Measurements from ENCODE around the gene DOK6.

DNA sequence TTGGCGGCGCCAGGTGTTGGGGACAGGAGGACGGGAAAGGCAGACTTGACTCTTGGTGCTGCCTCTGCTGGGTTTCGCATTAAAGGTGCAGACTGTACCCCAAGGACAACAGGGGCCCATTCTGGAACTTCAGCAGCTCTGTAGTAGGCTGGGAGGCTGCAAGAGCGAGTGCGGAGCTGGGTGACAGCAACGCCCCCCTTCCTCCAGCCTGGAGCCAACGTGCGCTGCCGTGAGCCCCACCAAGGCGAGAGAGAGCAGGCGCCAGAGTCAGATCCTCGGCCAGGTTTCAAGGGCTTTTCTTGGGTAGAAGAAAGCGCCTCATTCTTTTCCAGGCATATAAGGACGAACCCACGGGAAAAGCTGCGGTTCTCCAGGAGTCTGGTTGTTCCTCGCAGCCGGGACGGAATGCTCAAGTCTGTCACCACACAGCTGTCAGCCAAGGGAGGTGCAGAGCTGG, 1.9 kb downstream of the DOK6 start:
- TF ChIP-seq, protein P1, sequence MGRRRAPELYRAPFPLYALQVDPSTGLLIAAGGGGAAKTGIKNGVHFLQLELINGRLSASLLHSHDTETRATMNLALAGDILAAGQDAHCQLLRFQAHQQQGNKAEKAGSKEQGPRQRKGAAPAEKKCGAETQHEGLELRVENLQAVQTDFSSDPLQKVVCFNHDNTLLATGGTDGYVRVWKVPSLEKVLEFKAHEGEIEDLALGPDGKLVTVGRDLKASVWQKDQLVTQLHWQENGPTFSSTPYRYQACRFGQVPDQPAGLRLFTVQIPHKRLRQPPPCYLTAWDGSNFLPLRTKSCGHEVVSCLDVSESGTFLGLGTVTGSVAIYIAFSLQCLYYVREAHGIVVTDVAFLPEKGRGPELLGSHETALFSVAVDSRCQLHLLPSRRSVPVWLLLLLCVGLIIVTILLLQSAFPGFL (CRISPR knock-in tag; IDR thresholded peaks at IDR 0.05), result no peak
- no peak for TF ChIP-seq MYNN (IDR thresholded peaks at IDR 0.05)
- no peak for TF ChIP-seq MYNN (CRISPR knock-in tag; IDR thresholded peaks at IDR 0.05)
- TF ChIP-seq, protein P2, sequence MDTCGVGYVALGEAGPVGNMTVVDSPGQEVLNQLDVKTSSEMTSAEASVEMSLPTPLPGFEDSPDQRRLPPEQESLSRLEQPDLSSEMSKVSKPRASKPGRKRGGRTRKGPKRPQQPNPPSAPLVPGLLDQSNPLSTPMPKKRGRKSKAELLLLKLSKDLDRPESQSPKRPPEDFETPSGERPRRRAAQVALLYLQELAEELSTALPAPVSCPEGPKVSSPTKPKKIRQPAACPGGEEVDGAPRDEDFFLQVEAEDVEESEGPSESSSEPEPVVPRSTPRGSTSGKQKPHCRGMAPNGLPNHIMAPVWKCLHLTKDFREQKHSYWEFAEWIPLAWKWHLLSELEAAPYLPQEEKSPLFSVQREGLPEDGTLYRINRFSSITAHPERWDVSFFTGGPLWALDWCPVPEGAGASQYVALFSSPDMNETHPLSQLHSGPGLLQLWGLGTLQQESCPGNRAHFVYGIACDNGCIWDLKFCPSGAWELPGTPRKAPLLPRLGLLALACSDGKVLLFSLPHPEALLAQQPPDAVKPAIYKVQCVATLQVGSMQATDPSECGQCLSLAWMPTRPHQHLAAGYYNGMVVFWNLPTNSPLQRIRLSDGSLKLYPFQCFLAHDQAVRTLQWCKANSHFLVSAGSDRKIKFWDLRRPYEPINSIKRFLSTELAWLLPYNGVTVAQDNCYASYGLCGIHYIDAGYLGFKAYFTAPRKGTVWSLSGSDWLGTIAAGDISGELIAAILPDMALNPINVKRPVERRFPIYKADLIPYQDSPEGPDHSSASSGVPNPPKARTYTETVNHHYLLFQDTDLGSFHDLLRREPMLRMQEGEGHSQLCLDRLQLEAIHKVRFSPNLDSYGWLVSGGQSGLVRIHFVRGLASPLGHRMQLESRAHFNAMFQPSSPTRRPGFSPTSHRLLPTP (IDR thresholded peaks at IDR 0.05; ENCODE audit: borderline replicate concordance, extremely low read depth, insufficient read length), result no peak
- TF ChIP-seq MXI1 (IDR thresholded peaks at IDR 0.05; ENCODE audit: low read depth, low read length), result no peak
- no peak for TF ChIP-seq EZH2 (IDR thresholded peaks at IDR 0.05; ENCODE audit: borderline replicate concordance, low read depth, low read length)
- no peak for TF ChIP-seq SIN3A (IDR thresholded peaks at IDR 0.05; ENCODE audit: borderline replicate concordance in 2 of 2, control insufficient read depth in 1 of 2, low read depth in 2 of 2, low read length in 2 of 2)
- TF ChIP-seq, protein P3, sequence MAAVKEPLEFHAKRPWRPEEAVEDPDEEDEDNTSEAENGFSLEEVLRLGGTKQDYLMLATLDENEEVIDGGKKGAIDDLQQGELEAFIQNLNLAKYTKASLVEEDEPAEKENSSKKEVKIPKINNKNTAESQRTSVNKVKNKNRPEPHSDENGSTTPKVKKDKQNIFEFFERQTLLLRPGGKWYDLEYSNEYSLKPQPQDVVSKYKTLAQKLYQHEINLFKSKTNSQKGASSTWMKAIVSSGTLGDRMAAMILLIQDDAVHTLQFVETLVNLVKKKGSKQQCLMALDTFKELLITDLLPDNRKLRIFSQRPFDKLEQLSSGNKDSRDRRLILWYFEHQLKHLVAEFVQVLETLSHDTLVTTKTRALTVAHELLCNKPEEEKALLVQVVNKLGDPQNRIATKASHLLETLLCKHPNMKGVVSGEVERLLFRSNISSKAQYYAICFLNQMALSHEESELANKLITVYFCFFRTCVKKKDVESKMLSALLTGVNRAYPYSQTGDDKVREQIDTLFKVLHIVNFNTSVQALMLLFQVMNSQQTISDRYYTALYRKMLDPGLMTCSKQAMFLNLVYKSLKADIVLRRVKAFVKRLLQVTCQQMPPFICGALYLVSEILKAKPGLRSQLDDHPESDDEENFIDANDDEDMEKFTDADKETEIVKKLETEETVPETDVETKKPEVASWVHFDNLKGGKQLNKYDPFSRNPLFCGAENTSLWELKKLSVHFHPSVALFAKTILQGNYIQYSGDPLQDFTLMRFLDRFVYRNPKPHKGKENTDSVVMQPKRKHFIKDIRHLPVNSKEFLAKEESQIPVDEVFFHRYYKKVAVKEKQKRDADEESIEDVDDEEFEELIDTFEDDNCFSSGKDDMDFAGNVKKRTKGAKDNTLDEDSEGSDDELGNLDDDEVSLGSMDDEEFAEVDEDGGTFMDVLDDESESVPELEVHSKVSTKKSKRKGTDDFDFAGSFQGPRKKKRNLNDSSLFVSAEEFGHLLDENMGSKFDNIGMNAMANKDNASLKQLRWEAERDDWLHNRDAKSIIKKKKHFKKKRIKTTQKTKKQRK (IDR thresholded peaks at IDR 0.05; ENCODE audit: borderline replicate concordance, low read depth, low read length), result no peak
- TF ChIP-seq, protein P4, sequence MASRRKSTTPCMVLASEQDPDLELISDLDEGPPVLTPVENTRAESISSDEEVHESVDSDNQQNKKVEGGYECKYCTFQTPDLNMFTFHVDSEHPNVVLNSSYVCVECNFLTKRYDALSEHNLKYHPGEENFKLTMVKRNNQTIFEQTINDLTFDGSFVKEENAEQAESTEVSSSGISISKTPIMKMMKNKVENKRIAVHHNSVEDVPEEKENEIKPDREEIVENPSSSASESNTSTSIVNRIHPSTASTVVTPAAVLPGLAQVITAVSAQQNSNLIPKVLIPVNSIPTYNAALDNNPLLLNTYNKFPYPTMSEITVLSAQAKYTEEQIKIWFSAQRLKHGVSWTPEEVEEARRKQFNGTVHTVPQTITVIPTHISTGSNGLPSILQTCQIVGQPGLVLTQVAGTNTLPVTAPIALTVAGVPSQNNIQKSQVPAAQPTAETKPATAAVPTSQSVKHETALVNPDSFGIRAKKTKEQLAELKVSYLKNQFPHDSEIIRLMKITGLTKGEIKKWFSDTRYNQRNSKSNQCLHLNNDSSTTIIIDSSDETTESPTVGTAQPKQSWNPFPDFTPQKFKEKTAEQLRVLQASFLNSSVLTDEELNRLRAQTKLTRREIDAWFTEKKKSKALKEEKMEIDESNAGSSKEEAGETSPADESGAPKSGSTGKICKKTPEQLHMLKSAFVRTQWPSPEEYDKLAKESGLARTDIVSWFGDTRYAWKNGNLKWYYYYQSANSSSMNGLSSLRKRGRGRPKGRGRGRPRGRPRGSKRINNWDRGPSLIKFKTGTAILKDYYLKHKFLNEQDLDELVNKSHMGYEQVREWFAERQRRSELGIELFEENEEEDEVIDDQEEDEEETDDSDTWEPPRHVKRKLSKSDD (conservative IDR thresholded peaks at IDR 0.05; ENCODE audit: low read length), result no peak
- no peak for TF ChIP-seq MCM5 (IDR thresholded peaks at IDR 0.05; ENCODE audit: low read depth)
- TF ChIP-seq ZNF175 (CRISPR knock-in tag; IDR thresholded peaks at IDR 0.05; ENCODE audit: low read depth), result no peak
- TF ChIP-seq, protein P5, sequence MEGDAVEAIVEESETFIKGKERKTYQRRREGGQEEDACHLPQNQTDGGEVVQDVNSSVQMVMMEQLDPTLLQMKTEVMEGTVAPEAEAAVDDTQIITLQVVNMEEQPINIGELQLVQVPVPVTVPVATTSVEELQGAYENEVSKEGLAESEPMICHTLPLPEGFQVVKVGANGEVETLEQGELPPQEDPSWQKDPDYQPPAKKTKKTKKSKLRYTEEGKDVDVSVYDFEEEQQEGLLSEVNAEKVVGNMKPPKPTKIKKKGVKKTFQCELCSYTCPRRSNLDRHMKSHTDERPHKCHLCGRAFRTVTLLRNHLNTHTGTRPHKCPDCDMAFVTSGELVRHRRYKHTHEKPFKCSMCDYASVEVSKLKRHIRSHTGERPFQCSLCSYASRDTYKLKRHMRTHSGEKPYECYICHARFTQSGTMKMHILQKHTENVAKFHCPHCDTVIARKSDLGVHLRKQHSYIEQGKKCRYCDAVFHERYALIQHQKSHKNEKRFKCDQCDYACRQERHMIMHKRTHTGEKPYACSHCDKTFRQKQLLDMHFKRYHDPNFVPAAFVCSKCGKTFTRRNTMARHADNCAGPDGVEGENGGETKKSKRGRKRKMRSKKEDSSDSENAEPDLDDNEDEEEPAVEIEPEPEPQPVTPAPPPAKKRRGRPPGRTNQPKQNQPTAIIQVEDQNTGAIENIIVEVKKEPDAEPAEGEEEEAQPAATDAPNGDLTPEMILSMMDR (IDR thresholded peaks at IDR 0.05 in 2 of 3, conservative IDR thresholded peaks at IDR 0.05 in 1 of 3; ENCODE audit: insufficient read depth in 2 of 3, low read depth in 1 of 3, low read length in 3 of 3), result no peak
- TF ChIP-seq, protein P6, sequence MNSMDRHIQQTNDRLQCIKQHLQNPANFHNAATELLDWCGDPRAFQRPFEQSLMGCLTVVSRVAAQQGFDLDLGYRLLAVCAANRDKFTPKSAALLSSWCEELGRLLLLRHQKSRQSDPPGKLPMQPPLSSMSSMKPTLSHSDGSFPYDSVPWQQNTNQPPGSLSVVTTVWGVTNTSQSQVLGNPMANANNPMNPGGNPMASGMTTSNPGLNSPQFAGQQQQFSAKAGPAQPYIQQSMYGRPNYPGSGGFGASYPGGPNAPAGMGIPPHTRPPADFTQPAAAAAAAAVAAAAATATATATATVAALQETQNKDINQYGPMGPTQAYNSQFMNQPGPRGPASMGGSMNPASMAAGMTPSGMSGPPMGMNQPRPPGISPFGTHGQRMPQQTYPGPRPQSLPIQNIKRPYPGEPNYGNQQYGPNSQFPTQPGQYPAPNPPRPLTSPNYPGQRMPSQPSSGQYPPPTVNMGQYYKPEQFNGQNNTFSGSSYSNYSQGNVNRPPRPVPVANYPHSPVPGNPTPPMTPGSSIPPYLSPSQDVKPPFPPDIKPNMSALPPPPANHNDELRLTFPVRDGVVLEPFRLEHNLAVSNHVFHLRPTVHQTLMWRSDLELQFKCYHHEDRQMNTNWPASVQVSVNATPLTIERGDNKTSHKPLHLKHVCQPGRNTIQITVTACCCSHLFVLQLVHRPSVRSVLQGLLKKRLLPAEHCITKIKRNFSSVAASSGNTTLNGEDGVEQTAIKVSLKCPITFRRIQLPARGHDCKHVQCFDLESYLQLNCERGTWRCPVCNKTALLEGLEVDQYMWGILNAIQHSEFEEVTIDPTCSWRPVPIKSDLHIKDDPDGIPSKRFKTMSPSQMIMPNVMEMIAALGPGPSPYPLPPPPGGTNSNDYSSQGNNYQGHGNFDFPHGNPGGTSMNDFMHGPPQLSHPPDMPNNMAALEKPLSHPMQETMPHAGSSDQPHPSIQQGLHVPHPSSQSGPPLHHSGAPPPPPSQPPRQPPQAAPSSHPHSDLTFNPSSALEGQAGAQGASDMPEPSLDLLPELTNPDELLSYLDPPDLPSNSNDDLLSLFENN (IDR thresholded peaks at IDR 0.05; ENCODE audit: low read depth in 2 of 2, low read length in 2 of 2), result no peak
- TF ChIP-seq CBX2 (IDR thresholded peaks at IDR 0.05; ENCODE audit: insufficient read depth, low read length, poor library complexity, severe bottlenecking), result no peak
